ENCODE results near the gene MMEL1.

MMEL1 gene

GRCh38 chr1:2643414-2644077 is 10.7 kb upstream of the MMEL1 start:
- DNase-seq (ENCODE audit: low read depth in 1 of 2, low spot score in 1 of 2), result no peak

- peak; percentile 80 to 93 for DNase-seq (ENCODE audit: low read depth in 1 of 2, low spot score in 1 of 2)
These were observed 10.0 kb upstream of the MMEL1 start for GRCh38 chr1:2642560-2643413.

- DNase-seq (ENCODE audit: low read depth in 1 of 2, low spot score in 1 of 2), result no peak
These were observed 9.3 kb upstream of the MMEL1 start for GRCh38 chr1:2642131-2642559.

GRCh38 chr1:2641381-2642130 is 8.7 kb upstream of the MMEL1 start:
- no peak for DNase-seq (ENCODE audit: low read depth in 1 of 2, low spot score in 1 of 2)

- no peak for DNase-seq (ENCODE audit: low read depth in 1 of 2, low spot score in 1 of 2)
These were observed 7.8 kb upstream of the MMEL1 start for GRCh38 chr1:2640626-2641025.

GRCh38 chr1:2639607-2640521 is 7.0 kb upstream of the MMEL1 start:
- DNase-seq (ENCODE audit: low read depth in 1 of 2, low spot score in 1 of 2), result no peak

- DNase-seq (ENCODE audit: low read depth in 1 of 2, low spot score in 1 of 2), result no peak
These were observed 6.4 kb upstream of the MMEL1 start for GRCh38 chr1:2639203-2639602.

- DNase-seq (ENCODE audit: low read depth in 1 of 2, low spot score in 1 of 2), result no peak
These were observed 5.8 kb upstream of the MMEL1 start for GRCh38 chr1:2638466-2639115.

- DNase-seq (ENCODE audit: low read depth in 1 of 2, low spot score in 1 of 2), result no peak
These were observed 4.8 kb upstream of the MMEL1 start for GRCh38 chr1:2637442-2638145.

- DNase-seq (ENCODE audit: low read depth in 1 of 2, low spot score in 1 of 2), result no peak
These were observed 3.9 kb upstream of the MMEL1 start for GRCh38 chr1:2636733-2637132.

GRCh38 chr1:2635361-2636010 is 2.7 kb upstream of the MMEL1 start:
- no peak for DNase-seq (ENCODE audit: low read depth in 1 of 2, low spot score in 1 of 2)

GRCh38 chr1:2633936-2634491 is 1.2 kb upstream of the MMEL1 start:
- no peak for DNase-seq (ENCODE audit: low read depth in 1 of 2, low spot score in 1 of 2)

GRCh38 chr1:2633366-2633935 is 635 bp upstream of the MMEL1 start:
- no peak for DNase-seq (ENCODE audit: low read depth in 1 of 2, low spot score in 1 of 2)

GRCh38 chr1:2632051-2632430 is 775 bp downstream of the MMEL1 start:
- DNase-seq (ENCODE audit: low read depth in 1 of 2, low spot score in 1 of 2), result no peak

- DNase-seq (ENCODE audit: low read depth in 1 of 2, low spot score in 1 of 2), result no peak
These were observed 1.4 kb downstream of the MMEL1 start for GRCh38 chr1:2631136-2632050.

GRCh38 chr1:2630498-2631135 is 2.2 kb downstream of the MMEL1 start:
- no peak for DNase-seq (ENCODE audit: low read depth in 1 of 2, low spot score in 1 of 2)

Data from activated CD4-positive, alpha-beta T cell treated with anti-CD3 and anti-CD28 coated beads, Interleukin-2, amount 50 U/mL, for 24 hours (primary cell).